GM19193 (cell line): Measurements from ENCODE around the gene ADAMTSL1.

ENCODE experiments used
- POLR2A ChIP-seq: IDR thresholded peaks from 4 replicates; pipeline ENCODE4 v1.6.1; 2011; ENCODE audit not compliant: insufficient read depth, insufficient read length; ENCODE audit errors: extremely low read depth

Gene ADAMTSL1

GRCh38 chr9:18545636-18546360 lies 71.8 kb downstream of the ADAMTSL1 start:
- TF ChIP-seq POLR2A, result no peak

- TF ChIP-seq POLR2A, result no peak
These were observed 74.5 kb downstream of the ADAMTSL1 start for GRCh38 chr9:18548456-18548855.

GRCh38 chr9:18549772-18550171 lies 75.8 kb downstream of the ADAMTSL1 start:
- no peak for TF ChIP-seq POLR2A

- no peak for TF ChIP-seq POLR2A
These were observed 76.3 kb downstream of the ADAMTSL1 start for GRCh38 chr9:18550286-18550685.

- no peak for TF ChIP-seq POLR2A
These were observed 80.3 kb downstream of the ADAMTSL1 start for GRCh38 chr9:18554244-18554643.

GRCh38 chr9:18555105-18555883 lies 81.3 kb downstream of the ADAMTSL1 start:
- no peak for TF ChIP-seq POLR2A

- TF ChIP-seq POLR2A, result no peak
These were observed 90.3 kb downstream of the ADAMTSL1 start for GRCh38 chr9:18564018-18564880.

- TF ChIP-seq POLR2A, result no peak
These were observed 92.2 kb downstream of the ADAMTSL1 start for GRCh38 chr9:18566121-18566520.

- no peak for TF ChIP-seq POLR2A
These were observed 95.0 kb downstream of the ADAMTSL1 start for GRCh38 chr9:18568973-18569372.

- TF ChIP-seq POLR2A, result no peak
These were observed 96.1 kb downstream of the ADAMTSL1 start for GRCh38 chr9:18569941-18570630.

- TF ChIP-seq POLR2A, result no peak
These were observed 99.1 kb downstream of the ADAMTSL1 start for GRCh38 chr9:18573021-18573556.

GRCh38 chr9:18575686-18576085 lies 101.7 kb downstream of the ADAMTSL1 start:
- no peak for TF ChIP-seq POLR2A

- no peak for TF ChIP-seq POLR2A
These were observed 105.6 kb downstream of the ADAMTSL1 start for GRCh38 chr9:18579536-18579935.

GRCh38 chr9:18580151-18580550 lies 106.2 kb downstream of the ADAMTSL1 start:
- no peak for TF ChIP-seq POLR2A
